ENCODE results near the gene F7.
A peak's percentile ranks its signal among the peaks of the same experiment; 100 is the strongest.

Gene F7

DNA sequence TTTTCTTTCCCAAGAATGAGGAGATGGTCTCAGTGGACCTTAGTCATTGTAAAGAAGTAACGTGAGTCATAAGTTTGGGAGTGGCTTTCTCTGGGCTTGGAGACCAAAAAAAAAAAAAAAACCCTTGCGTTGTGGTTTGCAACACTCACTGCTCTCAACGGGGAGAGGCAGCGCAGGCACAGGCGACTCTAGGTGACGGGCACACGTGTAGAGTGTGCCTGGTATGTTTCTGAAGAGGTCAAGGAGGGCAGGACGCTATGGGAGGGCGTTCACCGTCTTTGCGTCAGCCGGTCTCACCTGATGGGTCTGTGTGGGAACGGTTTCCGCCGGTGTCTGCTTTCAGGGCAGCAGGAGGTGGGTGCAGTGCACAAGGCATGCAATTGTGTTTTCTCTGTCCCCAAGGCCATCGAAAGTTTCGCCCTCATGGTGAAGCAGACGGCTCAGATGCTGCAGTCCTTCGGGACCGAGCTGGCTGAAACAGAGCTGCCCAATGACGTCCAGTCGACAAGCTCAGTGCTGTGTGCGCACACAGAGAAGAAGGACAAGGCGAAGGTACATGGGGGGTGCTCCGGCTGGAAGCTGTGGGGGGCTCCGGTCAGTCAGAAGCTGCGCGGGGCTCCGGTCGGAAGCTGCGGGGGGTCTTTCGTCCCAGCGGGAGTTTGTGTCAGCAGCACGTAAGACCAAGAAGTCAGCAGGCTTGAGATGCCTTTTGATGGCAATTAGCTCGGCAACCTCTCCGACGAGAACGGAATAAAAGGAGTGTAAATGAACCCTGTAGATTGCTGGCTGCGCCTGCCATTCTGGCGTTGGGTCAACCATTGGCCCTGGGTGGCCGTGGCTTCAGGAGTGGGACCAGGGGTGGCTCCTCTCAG, 40.8 kb upstream of the F7 start:
- H3K4me3 ChIP-seq (ENCODE audit: low read depth, low read length): no peak overlapping the region
- TF ChIP-seq, protein P1, sequence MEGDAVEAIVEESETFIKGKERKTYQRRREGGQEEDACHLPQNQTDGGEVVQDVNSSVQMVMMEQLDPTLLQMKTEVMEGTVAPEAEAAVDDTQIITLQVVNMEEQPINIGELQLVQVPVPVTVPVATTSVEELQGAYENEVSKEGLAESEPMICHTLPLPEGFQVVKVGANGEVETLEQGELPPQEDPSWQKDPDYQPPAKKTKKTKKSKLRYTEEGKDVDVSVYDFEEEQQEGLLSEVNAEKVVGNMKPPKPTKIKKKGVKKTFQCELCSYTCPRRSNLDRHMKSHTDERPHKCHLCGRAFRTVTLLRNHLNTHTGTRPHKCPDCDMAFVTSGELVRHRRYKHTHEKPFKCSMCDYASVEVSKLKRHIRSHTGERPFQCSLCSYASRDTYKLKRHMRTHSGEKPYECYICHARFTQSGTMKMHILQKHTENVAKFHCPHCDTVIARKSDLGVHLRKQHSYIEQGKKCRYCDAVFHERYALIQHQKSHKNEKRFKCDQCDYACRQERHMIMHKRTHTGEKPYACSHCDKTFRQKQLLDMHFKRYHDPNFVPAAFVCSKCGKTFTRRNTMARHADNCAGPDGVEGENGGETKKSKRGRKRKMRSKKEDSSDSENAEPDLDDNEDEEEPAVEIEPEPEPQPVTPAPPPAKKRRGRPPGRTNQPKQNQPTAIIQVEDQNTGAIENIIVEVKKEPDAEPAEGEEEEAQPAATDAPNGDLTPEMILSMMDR (IDR thresholded peaks at IDR 0.05; ENCODE audit: low read depth, low read length, missing control alignments): no peak
- peak; percentile 4 for DNase-seq (ENCODE audit: low read depth)
- in situ Hi-C loops (cut with HindIII; ENCODE audit: low sequenced_read_pairs): no loop called here

DNA sequence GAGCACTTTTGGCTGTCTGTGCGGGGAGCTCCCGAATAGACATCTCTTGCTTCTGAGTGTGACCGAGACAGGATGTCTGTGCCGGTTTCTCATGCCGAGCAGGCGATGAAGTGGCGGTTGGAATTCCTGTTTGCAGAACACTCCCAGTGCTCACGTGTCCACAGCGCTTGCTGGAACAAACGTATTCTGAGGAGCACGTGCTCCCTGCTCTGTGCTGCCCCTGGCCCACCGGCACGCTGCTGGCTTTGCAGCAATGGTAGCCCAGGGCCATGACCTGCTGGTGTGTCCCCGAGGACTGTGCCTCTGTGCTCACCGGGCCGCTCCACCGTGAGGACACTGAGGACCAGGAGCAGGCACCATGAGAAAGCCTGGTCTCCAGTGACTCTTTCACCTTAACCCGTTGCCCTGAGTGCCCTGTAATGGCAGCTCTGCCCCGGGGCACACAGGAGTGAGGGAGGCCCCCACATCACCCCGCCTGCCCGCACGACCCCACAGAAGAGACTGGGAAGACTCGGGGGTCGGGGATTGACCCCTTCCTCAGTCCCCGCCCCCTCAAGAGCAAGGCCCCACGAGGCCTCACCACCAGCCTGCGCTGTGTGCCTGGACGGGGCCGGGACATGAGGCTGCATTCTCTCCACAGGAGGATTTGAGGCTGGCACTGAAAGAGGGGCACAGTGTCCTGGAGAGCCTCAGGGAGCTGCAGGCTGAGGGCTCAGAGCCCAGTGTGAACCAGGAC, 40.0 kb upstream of the F7 start:
- in situ Hi-C loops (cut with HindIII; ENCODE audit: low sequenced_read_pairs): no loop called here
- TF ChIP-seq, protein P1 (IDR thresholded peaks at IDR 0.05; ENCODE audit: low read depth, low read length, missing control alignments): no peak

DNA sequence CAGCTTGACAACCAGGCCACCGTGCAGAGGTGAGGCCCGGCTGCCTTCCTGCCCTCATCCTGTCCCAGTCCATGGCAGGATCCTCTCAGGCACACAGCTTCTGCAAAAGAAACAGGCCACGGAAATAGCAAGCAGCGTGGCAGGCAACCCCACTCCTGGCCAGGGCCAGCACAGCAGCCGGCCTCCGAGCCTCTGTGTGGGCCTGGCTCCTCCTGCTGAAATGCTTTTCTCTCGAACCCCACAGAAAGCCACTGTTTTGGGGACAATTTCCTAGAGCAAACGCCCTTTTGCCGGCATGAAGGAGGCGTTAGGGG, 39.5 kb upstream of the F7 start:
- no peak for DNase-seq (ENCODE audit: low read depth)
- TF ChIP-seq, protein P1 (IDR thresholded peaks at IDR 0.05; ENCODE audit: low read depth, low read length, missing control alignments): no peak
- in situ Hi-C loops (cut with HindIII; ENCODE audit: low sequenced_read_pairs): no loop called here
- no peak overlapping the region for H3K4me3 ChIP-seq (ENCODE audit: low read depth, low read length)

More for the DNA sequence above, 40.0 kb upstream of the F7 start:
- no peak for DNase-seq (ENCODE audit: low read depth)
- no peak overlapping the region for H3K4me3 ChIP-seq (ENCODE audit: low read depth, low read length)

DNA sequence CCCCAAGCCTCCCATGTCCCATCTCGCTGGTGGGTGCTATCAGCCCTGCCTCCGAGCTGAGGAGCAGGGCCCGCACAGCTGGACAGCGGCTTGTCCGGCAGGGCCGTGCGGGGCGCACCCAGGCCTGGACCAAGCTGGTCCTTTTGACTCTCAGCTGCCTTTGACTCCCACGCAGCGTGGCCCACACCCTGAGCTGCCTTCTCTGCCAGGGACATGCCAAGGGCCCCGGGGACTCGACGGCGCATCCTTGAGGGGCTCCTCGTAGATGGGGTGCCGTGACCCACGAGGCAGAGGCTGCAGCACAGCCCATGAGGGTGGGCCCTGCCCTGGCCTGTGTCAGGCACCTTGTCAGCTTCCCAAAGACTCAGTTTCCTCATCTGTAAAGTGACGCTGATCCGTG, 38.8 kb upstream of the F7 start:
- TF ChIP-seq, protein P1 (IDR thresholded peaks at IDR 0.05; ENCODE audit: low read depth, low read length, missing control alignments): no peak
- in situ Hi-C loops (cut with HindIII; ENCODE audit: low sequenced_read_pairs): no loop called here
- H3K4me3 ChIP-seq (ENCODE audit: low read depth, low read length): no peak overlapping the region

DNA sequence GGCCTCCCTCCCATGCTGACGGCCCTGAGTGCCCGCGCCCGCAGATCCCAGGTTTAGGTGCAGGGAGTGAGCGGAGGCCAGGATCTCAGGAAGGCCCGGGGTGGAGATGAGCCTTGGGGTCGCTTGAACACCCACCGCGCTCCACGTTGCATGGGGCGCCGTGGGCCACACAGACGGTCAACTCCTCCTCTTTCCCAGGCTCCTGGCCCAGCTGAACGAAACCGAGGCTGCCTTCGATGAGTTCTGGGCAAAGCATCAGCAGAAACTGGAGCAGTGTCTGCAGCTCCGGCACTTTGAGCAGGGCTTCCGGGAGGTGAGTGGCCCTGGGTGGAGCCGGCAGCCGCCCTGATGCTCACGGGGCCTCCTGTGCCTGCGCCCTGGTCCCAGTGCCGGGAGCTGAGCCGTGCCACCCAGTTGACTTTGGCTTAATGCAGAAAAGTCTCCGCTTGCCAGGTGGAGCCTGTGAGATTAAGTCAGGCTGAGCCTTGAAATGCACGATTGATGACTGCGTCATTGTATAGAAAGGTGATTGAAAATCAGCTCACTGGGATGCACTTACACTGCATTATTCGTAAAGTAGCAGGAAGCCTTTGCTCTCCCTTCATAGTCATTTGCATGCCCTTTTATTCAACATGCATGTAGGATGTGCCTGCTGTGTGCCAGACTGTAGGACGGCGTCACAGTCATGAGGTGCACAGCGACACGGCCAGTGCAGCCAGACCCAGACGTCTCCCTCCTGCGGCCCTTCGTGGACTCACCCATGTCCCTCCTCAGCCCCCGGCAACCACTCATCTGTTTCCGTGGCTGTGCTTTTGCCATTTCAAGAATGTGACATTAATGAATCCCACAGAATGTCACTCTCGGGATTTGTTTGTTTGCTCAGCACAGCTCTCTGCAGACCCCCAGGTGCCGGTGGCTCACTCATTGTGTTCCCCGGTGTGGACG, 35.5 kb upstream of the F7 start:
- TF ChIP-seq, protein P1 (IDR thresholded peaks at IDR 0.05; ENCODE audit: low read depth, low read length, missing control alignments): no peak
- no peak for DNase-seq (ENCODE audit: low read depth)
- in situ Hi-C loops (cut with HindIII; ENCODE audit: low sequenced_read_pairs): loop anchor here (10.0 kb wide), 1 partner anchor 75 kb away; no protein-coding TSS in a partner anchor
- H3K4me3 ChIP-seq (ENCODE audit: low read depth, low read length): no peak overlapping the region

More for the DNA sequence above, 38.8 kb upstream of the F7 start:
- no peak for DNase-seq (ENCODE audit: low read depth)

DNA sequence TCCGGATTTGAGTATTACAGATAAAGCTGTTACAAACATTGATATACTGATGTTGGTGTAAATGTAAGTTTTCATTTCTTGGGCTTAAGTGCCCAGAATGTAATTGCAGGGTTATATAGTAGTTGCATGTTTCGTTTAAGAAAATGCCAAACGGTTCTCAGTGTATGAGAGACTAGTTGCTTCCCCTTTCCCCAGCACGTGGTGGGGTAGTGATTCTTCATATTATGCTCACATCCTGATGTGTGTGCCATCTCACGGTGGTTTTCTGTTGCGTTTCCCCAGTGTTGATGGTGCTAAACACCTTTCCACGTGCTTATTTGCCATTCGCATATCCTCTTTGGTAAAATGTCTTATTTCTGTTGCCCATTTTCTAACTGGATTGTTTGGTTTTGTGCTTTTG, 34.7 kb upstream of the F7 start:
- TF ChIP-seq, protein P1 (IDR thresholded peaks at IDR 0.05; ENCODE audit: low read depth, low read length, missing control alignments): no peak
- in situ Hi-C loops (cut with HindIII; ENCODE audit: low sequenced_read_pairs): loop anchor here (10.0 kb wide), 1 partner anchor 74 kb away; no protein-coding TSS in a partner anchor

More for the DNA sequence above, 34.7 kb upstream of the F7 start:
- no peak for DNase-seq (ENCODE audit: low read depth)
- H3K4me3 ChIP-seq (ENCODE audit: low read depth, low read length): no peak overlapping the region

Data from astrocyte of the cerebellum (primary cell).